NCI-H2171 treated with DMSO at 0.1 percent for 48 hours (cell line): ENCODE data around the gene DUSP7.
"Not testable (repeated sequence)": the region's sequence is repeated elsewhere in the genome, so short reads cannot be mapped to it uniquely, and the experiment has no call there.

ENCODE experiments used
- DNase-seq: peaks from one replicate; lab custom pipeline; 2025; lab: John Stamatoyannopoulos, UW

DUSP7 gene

DNA sequence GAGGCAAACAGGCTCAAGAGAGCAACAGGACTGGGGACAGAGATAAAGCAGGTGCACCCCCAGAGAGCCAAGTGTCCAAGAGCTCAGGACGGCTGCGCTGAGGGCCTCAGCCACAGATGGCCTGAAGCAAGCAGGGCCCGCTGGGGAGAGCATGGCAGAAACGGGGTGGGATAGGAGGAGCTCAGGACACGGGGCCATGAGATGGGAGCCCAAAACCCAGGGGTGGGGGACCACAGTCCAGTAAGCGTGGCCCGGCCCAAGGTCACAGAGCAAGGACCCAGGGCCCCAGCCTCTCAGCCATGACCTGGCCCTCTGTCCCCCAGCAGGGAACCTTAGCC is 9.5 kb downstream of the DUSP7 start:
- no peak for DNase-seq

GRCh38 chr3:52046186-52046901 is 10.0 kb downstream of the DUSP7 start:
- no peak for DNase-seq

GRCh38 chr3:52044869-52045619 is 11.3 kb downstream of the DUSP7 start:
- DNase-seq: no peak

- DNase-seq: no peak
Observed at GRCh38 chr3:52043750-52044149, 12.6 kb downstream of the DUSP7 start.

DNA sequence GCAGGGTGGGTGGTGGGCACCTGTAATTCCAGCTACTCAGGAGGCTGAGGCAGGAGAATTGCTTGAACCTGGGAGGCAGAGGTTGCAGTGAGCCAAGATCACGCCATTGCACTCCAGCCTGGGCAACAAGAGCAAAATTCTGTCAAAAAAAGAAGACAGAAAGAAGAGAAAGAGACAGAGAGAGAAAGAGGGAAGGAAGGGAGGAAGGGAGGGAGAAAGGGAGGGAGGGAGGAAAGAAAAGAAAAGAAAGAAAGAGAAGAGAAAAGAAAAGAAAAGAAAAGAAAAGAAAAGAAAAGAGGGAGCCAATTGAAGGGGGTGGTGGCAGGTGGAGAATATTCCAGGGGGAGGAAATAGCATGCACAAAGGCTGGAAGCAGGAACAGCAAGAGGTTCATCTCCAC is 13.3 kb downstream of the DUSP7 start:
- DNase-seq: not testable (repeated sequence)

GRCh38 chr3:52041118-52041731 is 15.1 kb downstream of the DUSP7 start:
- no peak for DNase-seq

- no peak for DNase-seq
Observed at GRCh38 chr3:52040600-52040999, 15.8 kb downstream of the DUSP7 start.

- no peak for DNase-seq
Observed at GRCh38 chr3:52039846-52040245, 16.5 kb downstream of the DUSP7 start.

DNA sequence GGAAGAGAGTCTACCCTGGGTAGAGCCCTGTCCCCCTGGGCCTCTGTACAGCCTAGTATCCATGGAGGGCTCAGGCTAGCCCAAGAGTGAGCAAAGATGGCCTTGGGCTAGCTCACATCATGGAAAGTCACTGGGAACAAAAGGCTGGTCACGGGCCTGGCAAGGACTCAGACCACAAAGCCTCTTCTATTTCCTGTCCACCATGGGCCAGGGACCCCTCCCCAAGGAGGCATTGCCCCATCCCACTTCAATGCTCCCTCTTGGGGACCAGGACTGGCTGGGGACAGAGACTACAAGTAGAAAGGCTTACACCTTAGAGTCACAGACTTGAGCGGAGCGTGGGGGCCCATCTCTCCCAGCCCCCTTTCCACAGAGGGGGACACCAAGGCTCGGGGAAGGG is 16.9 kb downstream of the DUSP7 start:
- no peak for DNase-seq

DNA sequence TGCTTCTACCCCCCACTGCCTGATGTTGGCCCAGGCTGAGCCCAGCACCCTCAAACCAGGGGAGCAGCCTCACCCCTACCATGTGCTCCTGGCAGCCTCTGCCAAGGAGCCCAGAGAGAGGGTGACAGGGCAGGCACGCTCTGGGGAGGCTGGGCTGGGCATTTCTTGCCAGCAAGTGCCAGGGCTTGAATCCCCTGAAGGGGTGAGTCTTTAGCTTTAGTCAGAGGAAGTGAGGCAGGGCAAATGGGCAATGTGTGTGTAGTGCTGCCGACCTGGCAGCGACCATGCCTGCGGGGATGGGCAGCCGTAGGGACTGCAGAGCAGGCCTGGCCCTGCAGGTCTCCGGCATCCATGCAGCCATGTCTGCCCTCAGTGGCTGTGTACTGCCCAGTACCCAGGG is 18.1 kb downstream of the DUSP7 start:
- no peak for DNase-seq

DNA sequence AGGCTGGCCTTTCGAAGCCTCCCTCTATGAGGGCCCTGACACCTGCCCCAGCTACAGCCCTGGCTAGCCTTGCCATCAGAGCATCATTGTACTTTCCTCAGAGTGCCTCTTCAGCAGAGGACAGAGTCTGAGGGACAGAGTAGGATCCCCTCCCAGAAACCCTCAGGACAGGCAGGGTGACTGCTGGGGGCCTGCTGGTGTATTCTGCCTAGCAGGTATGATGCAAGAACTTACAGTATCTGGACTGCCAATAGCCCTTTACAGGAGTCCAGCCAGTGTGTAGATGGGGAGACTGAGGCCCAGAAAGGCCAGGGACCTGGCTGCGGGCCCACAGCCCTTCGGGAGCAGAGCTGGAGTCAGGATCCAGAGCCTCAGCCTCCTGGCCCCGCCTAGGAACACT is 19.1 kb downstream of the DUSP7 start:
- no peak for DNase-seq

DNA sequence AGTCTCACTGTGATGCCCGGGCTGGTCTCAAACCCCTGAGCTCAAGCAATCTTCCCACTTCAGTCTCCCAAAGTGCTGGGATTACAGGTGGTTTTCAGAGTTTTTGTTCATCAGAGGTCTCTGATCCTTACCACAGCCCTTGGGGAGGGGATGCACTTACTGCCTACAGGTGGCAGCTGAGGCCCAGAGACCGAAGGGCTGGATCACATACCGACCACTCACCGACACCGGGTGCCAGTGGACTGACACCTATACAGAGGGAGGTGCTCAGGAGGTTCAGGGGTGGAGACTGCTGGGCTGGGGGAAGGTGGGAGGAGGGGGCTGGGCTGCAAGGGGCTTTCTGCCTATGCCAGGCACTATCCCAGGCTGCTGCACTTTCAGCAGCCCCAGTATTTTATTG is 19.5 kb downstream of the DUSP7 start:
- no peak for DNase-seq

DNA sequence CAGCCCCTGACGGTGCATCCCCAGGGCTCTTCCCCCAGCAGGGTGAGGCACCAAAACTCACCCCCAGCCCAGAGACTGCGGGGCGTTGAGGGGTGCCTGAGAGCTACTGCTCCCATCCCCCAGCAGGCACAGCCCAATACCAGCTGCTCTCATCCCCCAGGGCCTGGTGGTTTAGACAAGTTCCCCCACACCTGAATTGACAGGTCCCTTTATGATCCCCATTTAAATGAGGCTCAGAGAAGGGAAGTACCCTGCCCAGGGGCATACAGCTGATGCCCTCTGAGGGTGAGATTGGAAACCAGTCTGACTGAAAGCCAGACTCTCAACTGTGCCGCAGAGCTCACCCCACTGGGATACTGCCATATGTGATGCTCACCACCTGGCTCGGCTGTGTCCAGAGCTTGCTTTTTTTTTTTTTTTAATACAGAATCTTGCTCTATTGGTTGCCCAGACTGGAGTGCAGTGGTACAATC is 20.1 kb downstream of the DUSP7 start:
- DNase-seq: peak; percentile 66

- no peak for DNase-seq
Observed at GRCh38 chr3:52034651-52035050, 21.7 kb downstream of the DUSP7 start.

DNA sequence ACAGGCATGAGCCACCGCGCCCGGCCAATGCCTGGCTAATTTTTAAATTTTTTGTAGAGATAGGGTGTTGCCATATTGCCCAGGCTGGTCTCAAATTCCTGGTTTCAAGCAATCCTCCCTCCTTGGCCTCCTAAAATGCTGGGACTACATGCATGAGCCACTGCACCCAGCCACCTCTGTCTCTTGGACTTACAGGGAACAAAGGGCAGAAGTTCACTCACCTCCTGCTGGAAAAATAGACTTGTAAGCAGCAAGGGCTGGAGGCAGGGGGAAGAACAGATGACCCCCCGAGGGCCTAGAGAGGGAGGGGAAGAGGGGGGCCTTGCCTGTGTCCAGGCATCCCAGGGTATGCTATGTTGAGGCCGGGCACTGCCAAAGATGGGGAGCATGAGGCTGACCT is 22.2 kb downstream of the DUSP7 start:
- no peak for DNase-seq

DNA sequence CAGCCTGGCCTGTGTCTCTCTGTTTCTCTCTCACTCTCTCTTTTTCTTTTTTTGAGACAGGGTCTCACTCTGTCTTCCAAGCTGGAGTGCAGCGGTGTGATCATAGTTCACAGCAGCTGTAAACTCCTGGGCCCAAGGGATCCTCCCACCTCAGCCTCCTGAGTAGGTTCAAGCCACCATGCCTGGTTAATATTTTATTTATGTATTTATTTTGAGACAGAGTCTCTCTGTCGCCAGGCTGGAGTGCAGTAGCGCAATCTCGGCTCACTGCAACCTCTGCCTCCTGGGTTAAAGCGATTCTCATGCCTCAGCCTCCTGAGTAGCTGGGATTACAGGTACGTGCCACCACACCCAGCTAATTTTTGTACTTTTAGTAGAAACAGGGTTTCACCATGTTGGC is 22.6 kb downstream of the DUSP7 start:
- not testable (repeated sequence) for DNase-seq

DNA sequence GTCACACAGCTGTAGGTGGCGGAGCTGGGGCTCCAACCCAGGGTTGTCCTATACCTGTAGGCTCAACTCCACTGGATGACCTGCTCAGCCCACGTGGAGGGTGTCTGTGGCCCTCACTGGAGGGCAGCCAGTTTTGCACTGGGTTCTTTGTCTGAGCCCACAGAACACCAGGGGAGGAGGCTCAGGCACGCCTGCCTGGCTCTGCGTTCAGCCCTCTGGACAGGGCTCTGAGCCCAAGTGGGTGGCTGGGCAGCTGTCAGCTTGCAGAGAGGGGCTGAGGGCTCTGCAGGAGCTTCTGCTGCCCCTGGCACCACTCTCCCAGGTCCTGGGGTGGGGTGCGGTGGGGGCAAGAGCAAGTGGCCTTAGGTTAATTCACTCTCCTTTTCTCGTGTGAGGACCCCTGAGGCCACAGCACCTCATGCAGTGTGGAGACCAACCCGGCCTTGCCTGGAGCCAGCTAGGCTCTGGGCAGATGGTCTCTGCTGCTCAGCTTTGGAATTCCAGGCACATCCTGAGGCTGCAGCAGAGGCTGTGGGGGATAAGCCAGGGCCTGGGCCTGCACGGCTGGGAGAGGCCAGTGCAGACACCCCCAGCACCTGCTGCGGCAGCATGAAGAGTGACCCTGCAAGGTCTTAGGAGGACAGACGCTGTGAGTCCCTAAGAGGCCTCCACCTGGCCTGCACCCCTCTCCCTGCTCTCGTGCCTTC is 23.5 kb downstream of the DUSP7 start:
- DNase-seq: no peak

DNA sequence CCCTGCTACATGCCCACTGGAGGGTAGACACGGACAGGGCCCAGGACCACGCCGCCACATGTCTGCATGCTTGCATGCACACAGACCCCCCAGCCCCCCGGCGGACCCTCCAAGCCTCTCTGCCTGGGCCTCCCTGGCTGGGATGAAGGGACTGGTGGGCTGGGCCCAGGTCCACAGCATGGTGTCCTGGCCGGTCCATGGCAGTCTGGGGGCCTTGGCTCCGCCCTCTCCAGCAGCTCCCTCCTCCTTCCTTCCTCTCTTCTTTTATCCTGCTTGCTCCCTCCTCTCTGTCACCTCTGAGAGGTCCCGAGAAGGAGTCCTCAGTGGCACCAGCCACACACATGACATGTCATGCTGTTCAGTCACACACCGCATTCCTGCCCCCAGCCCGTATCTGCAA is 24.5 kb downstream of the DUSP7 start:
- DNase-seq: no peak

- no peak for DNase-seq
Observed at GRCh38 chr3:52030714-52031310, 25.6 kb downstream of the DUSP7 start.

DNA sequence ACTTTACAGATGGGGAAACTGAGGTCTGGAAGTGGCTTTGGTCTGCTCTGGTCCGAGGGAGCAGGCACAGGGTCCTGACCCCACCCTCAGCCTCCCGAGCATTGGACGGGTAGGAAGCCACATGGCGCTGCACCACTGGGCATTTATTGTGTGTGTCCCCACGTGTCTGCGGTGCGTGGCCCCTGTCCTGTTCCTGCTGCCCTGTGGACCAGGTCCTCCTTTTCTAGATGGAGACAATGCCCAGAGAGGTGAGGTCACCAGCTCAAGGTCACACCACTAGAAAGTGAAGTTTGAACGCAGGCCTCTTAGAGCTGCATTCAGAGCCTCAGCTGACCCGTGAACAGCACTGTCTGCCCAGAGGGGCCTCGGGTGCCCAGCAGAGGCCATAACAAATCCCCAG is 26.8 kb downstream of the DUSP7 start:
- no peak for DNase-seq

GRCh38 chr3:52029053-52029452 is 27.3 kb downstream of the DUSP7 start:
- no peak for DNase-seq

DNA sequence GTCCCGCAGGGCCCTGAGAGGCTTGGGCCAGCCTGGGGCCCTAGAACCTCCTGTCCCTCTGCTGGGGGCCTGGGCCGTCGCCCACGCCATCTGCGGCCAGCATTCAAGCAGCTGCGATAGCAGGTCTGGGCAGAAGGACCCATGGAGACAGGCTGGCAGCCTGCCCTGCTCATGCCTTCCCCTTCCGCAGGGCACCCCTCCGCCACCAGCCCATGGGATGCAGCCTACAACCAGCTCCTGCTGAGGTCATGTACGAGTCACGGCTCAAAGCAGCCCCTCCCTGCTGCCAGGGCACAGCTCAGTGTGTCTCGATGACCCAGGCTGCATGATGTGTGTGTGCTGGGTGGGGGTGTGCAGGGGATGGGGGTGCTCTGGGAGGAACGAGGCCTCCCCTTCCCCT is 27.8 kb downstream of the DUSP7 start:
- no peak for DNase-seq
